Cardiac fibroblast (primary cell): ENCODE measurements around the gene FAR2.

ENCODE experiments used
- DNase-seq, 2 donors: peaks; one replicate each; pipeline versions ENCODE4 v3.0.0 to v3.0.0-alpha.2; 2010; ENCODE audit warnings: low read depth in 2 of 2
- H3K4me3 ChIP-seq, 2 donors: replicated peaks in 1 of 2; 1 replicate in 1 of 2; 2 replicates in 1 of 2; pipeline ENCODE4 v1.5.1; 2011; ENCODE audit warnings: low read depth in 2 of 2, low read length in 2 of 2, mild to moderate bottlenecking in 2 of 2, moderate library complexity in 1 of 2
- CTCF ChIP-seq: IDR thresholded peaks from one replicate; pipeline ENCODE4 v1.5.1; 2011; ENCODE audit warnings: low read depth, mild to moderate bottlenecking, low read length, inconsistent platforms

Gene FAR2

DNA sequence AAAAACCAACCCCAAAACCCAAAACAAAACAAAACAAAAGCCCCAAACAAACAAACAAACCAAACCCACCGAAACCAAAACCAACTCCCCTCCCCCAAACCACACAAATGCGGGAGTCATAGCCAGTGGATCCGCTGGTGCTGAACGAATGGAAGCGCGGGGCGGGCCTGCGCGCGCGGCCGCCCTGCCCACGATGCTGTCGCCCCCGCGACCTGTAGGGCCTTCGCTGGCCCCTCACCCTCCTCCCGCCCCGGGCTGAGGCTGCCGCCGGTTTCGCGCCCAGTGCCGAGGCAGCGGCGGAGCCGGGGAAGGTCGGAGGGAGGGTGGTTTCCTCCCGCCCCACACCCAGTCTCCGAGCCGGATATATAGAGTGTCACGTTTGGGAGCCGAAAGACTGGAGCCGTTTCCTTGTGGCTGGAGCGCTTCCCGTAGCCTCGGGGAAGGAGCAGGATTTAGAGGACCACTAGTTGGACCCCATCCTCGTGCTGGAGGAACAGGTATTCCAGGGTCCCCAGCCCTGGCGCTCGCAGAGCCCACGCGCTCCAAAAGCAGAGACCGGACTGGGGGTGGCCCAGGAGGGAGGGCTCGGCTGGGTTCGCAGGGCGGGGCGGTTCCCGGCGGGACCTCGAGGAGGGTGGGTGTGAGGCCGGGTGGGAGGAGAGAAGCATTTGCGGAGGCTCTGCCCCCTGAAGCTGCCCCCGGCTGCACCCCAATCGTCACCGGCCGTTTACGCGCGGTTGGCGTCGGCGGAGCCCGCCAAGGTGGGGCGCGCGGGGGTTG, at the start of gene FAR2:
FAR2 (plus strand) TSS at position 368 of the 780 bp plus-strand sequence. CDS start 121,172 bp downstream, outside the sequence.
- peak; percentile 49 to 52 for DNase-seq
- TF ChIP-seq CTCF, result no peak
- peak within 1 kb of the TSS; percentile 71 to 75 for H3K4me3 ChIP-seq

- no peak overlapping the region for H3K4me3 ChIP-seq
- TF ChIP-seq CTCF, result no peak
- DNase-seq, result no peak
Observed at GRCh38 chr12:29102741-29103140, 46.3 kb upstream of the FAR2 start.

GRCh38 chr12:29103539-29103974, 45.5 kb upstream of the FAR2 start:
- no peak overlapping the region for H3K4me3 ChIP-seq
- DNase-seq, result no peak
- TF ChIP-seq CTCF, result no peak

DNA sequence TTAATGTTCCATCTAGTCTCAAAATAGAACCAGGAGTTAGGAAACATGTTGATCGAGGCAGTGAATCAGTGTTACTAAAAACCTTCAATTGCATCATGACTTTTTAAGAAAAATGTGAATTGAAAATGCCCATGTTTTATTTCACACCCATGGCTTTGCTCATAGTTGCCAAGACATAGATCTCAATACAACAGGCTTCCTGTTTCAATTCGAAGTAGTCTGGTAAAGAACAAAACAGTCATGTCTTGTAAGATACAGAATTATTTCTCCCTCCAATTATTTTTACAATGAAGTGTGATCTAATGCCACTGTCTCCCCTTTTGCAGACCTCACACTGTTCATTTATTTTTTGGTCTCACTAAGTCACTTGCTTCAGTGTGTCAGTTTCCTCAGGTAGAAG, 44.6 kb upstream of the FAR2 start:
- no peak for TF ChIP-seq CTCF
- DNase-seq, result peak in 1 of 2 donors; percentile 4
- no peak overlapping the region for H3K4me3 ChIP-seq

DNA sequence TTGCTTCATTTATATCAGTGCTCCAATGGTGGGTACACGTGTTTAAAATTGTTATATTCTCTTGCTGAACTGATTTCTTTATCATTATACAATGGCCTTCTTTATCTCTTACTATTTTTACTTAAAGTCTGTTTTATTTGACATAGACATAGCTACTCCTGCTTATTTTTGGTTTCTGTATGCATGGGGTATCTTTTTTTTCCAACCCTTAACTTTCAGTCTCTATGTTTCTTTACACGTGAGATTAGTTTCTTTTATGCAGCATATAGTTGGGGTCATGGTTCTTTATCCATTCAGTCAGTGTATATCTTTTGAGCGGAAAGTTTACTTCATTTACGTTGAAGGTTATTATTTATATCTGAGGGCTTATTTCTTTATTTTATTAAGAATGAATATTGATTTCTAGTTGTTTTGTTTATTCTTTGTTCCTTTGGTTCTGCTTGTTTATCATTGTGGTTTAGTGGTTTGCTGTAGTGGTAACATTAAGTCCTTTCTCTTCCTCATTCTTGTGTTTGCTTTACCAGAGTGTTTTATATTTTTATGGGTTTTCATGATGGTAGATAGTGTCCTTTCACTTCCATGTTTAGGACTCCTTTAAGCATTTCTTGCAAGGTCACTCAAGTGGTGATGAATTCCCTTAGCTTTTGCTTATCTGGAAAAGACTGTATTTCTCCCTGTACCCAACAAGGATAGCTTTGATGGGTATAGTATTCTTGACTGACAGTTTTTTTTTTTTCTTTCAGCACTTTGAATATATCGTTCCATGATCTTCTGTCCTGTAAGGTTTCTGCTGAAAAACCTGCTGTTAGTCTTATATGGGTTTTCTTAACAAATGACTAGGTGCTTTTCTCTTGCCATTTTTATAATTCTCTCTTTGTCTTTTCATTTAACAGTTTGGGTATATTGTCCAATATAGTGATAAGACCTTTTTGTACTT, 38.3 kb upstream of the FAR2 start:
- no peak for TF ChIP-seq CTCF
- no peak for DNase-seq
- no peak overlapping the region for H3K4me3 ChIP-seq

GRCh38 chr12:29113101-29113500, 36.0 kb upstream of the FAR2 start:
- no peak for DNase-seq
- no peak overlapping the region for H3K4me3 ChIP-seq
- TF ChIP-seq CTCF, result no peak
